ENCODE data around the gene NCOA6. TPM values are rescaled to one million over a fixed set of nuclear protein-coding genes. Genes with fewer than 3 reads are reported as not detected.
A peak's percentile ranks its signal among the peaks of the same experiment; 100 is the strongest.
"Not testable (repeated sequence)": the region's sequence is repeated elsewhere in the genome, so short reads cannot be mapped to it uniquely, and the experiment has no call there.

The NCOA6 gene
- total and polyA plus RNA-seq, 4 donors = 18.6 to 49.6 (median 33.6) TPM

DNA sequence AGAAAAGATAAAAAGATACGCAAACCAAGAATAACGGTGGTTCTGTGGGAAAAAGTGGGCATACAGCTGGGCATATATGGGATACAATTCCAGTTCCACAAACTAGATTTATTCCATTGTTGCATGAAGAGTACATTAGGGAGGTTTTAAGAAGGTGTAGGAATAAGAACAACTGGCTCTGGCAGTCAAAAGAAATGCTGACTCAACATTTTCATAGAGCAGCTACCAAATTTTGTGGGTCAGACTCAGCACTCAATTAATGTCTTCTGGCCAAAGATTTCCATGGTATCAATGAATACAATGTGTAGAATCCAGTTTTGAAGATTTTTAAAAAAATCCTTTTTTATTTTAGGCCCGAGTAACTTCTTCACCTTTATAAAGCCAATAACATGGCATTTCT, 81.1 kb downstream of the NCOA6 start:
- DNase-seq (ENCODE audit: low read depth in 4 of 6, low spot score in 6 of 6) = no peak
- Histone ChIP-seq H3K9me3 (ENCODE audit: control insufficient read depth, insufficient read depth, low read length) (no peaks in the 10 kb centered on the region), H3K27me3 (ENCODE audit: control insufficient read depth, insufficient read depth, low read length) (no peaks in the 10 kb centered on the region), H3K27ac (ENCODE audit: low read depth, low read length) (no peak overlapping the region), H3K36me3 (ENCODE audit: control insufficient read depth, insufficient read depth, low read length) (peaks cover 41% of the 10 kb centered on the region), H3K4me3 (ENCODE audit: low read depth, low read length) (no peak overlapping the region), H3K4me1 (ENCODE audit: control insufficient read depth, insufficient read depth, low read length) (no peaks in the 10 kb centered on the region)
- no CpG with 5 or more reads among the region's 3 CpGs for WGBS (ENCODE audit: insufficient coverage)

DNA sequence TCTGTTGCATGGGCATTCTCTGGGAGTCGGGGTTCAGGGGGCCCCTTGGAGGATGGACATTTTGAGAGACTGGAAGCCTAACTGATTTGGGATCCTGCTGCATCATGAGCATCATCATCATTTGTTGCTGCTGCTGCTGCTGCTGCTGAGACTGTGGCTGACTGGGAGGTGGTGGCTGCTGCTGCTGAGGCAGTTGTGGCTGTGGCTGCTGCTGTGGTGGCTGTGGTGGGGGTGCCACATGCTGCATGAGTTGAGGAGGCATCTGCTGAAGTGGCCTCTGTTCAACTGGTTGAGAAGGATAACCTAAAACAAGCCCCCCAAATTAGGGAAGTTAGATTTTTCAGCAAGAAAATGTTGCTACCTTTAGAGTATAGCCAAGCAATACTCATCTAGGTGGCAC, 82.4 kb downstream of the NCOA6 start:
- no peaks in the 10 kb centered on the region for H3K9me3 ChIP-seq (ENCODE audit: control insufficient read depth, insufficient read depth, low read length)
- whole genome bisulfite sequencing (ENCODE audit: insufficient coverage) = 88% methylated on average over 1 of the region's 1 CpG
- peaks cover 40% of the 10 kb centered on the region for H3K36me3 ChIP-seq (ENCODE audit: control insufficient read depth, insufficient read depth, low read length)
- no peaks in the 10 kb centered on the region for H3K27me3 ChIP-seq (ENCODE audit: control insufficient read depth, insufficient read depth, low read length)
- H3K4me1 ChIP-seq (ENCODE audit: control insufficient read depth, insufficient read depth, low read length) = no peaks in the 10 kb centered on the region
- H3K4me3 ChIP-seq (ENCODE audit: low read depth, low read length) = no peak overlapping the region
- no peak for DNase-seq (ENCODE audit: low read depth in 4 of 6, low spot score in 6 of 6)
- H3K27ac ChIP-seq (ENCODE audit: low read depth, low read length) = no peak overlapping the region

DNA sequence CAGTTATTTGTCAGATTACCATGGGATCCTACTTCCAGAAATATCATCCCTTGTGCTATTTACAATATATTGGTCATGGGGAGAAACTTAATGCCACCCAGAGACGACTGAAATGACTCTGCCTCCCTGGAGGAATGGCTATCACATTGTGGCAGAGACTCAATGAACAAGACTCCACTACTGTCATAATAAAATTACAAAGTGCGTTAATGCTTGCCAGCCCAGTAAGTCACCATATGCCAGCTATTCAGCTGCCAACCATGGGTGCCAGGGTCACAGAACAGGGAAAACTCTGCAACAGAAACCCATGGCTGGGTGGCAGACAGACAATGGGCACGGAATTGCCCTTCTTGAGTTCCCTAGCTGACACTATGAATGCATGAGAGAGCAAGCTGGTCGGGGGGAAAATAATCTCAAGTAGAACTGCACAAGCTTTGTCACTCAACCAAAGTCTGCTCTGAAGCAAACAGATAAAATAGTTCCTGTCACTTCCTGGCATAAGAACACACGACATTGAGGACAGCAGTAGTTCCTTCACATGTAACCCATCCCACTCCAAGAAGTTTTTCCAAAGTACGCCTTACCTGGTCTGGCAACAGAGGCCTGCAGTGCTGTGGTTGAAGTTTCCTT, 89.2 kb downstream of the NCOA6 start:
- Histone ChIP-seq H3K27ac (ENCODE audit: low read depth, low read length) (no peak overlapping the region), H3K36me3 (ENCODE audit: control insufficient read depth, insufficient read depth, low read length) (peaks cover 41% of the 10 kb centered on the region), H3K4me3 (ENCODE audit: low read depth, low read length) (no peak overlapping the region), H3K9me3 (ENCODE audit: control insufficient read depth, insufficient read depth, low read length) (no peaks in the 10 kb centered on the region), H3K27me3 (ENCODE audit: control insufficient read depth, insufficient read depth, low read length) (no peaks in the 10 kb centered on the region), H3K4me1 (ENCODE audit: control insufficient read depth, insufficient read depth, low read length) (no peaks in the 10 kb centered on the region)
- WGBS (ENCODE audit: insufficient coverage) = 80% methylated on average over 5 of the region's 6 CpGs
- peak in 2 of 6 donors; percentile 69 to 78 for DNase-seq (ENCODE audit: low read depth in 4 of 6, low spot score in 6 of 6)

DNA sequence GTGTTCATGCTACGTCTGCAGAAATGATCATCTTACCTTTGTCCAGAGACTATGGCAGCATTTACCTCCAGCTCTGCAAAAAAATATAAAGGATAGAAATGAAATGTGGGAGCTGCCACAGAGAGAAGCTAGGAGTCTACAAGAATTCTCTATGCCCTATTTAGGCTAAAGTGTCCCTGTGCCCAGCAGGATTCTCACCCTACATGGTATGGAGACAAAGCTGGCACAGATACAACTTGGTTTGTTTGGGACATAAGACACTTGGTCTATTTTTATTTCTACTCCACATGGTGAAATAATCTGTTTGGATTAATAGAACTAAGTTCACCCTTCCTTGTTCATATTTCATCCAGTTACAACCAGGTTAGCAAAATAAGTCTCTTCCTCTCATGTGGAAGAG, 92.9 kb downstream of the NCOA6 start:
- Histone ChIP-seq H3K4me3 (ENCODE audit: low read depth, low read length) (no peak overlapping the region), H3K9me3 (ENCODE audit: control insufficient read depth, insufficient read depth, low read length) (no peaks in the 10 kb centered on the region), H3K27me3 (ENCODE audit: control insufficient read depth, insufficient read depth, low read length) (no peaks in the 10 kb centered on the region), H3K4me1 (ENCODE audit: control insufficient read depth, insufficient read depth, low read length) (no peaks in the 10 kb centered on the region), H3K27ac (ENCODE audit: low read depth, low read length) (no peak overlapping the region), H3K36me3 (ENCODE audit: control insufficient read depth, insufficient read depth, low read length) (peaks cover 36% of the 10 kb centered on the region)
- DNase-seq (ENCODE audit: low read depth in 4 of 6, low spot score in 6 of 6) = no peak
- WGBS (ENCODE audit: insufficient coverage) = no CpG with 5 or more reads among the region's 1 CpG

DNA sequence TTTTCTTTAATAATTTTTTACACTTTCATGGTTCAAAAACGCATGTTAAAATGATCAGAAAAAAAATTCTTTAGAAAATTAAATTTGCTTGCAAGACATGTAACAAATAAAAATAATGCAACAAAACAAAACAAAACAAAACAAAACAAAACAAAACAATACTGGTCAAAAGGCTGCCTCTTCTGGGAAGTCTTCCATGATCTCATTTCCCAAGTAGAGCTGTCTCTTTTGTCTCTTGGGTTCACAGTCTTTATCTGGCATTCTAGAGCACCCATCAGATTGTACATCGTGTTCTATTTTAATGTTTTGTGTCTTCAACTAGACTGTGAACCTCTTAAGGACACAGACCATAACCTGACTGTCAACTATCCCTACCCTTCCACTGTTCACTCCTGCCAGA, 96.0 kb downstream of the NCOA6 start:
- no peaks in the 10 kb centered on the region for H3K4me1 ChIP-seq (ENCODE audit: control insufficient read depth, insufficient read depth, low read length)
- WGBS (ENCODE audit: insufficient coverage) = 100% methylated on average over 1 of the region's 2 CpGs
- H3K27ac ChIP-seq (ENCODE audit: low read depth, low read length) = no peak overlapping the region
- peaks cover 39% of the 10 kb centered on the region for H3K36me3 ChIP-seq (ENCODE audit: control insufficient read depth, insufficient read depth, low read length)
- no peak for DNase-seq (ENCODE audit: low read depth in 4 of 6, low spot score in 6 of 6)
- H3K4me3 ChIP-seq (ENCODE audit: low read depth, low read length) = no peak overlapping the region
- no peaks in the 10 kb centered on the region for H3K9me3 ChIP-seq (ENCODE audit: control insufficient read depth, insufficient read depth, low read length)
- no peaks in the 10 kb centered on the region for H3K27me3 ChIP-seq (ENCODE audit: control insufficient read depth, insufficient read depth, low read length)

DNA sequence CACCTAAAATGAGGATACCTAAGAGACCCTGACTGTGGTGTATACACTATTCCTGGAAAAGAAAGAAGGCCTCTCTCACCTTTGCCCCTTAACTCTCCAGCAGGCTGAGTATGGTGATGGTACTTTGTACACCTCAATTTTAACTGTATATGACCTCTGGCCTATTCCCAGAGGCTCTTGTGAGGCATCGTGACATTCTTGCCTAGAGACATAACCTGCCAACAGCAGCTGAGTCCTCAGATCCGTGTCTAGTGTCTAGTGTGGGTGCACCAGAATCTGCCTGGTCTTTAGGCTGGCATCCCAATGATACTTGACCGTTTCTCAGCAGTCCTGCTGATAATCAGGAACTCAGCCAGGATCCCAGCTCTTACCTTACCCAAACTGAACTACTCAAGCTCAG, 101.3 kb downstream of the NCOA6 start:
- H3K9me3 ChIP-seq (ENCODE audit: control insufficient read depth, insufficient read depth, low read length) = no peaks in the 10 kb centered on the region
- H3K36me3 ChIP-seq (ENCODE audit: control insufficient read depth, insufficient read depth, low read length) = peaks cover 34% of the 10 kb centered on the region
- DNase-seq (ENCODE audit: low read depth in 4 of 6, low spot score in 6 of 6) = no peak
- no peak overlapping the region for H3K27ac ChIP-seq (ENCODE audit: low read depth, low read length)
- no peaks in the 10 kb centered on the region for H3K4me1 ChIP-seq (ENCODE audit: control insufficient read depth, insufficient read depth, low read length)
- H3K27me3 ChIP-seq (ENCODE audit: control insufficient read depth, insufficient read depth, low read length) = no peaks in the 10 kb centered on the region
- 100% methylated on average over 2 of the region's 3 CpGs for WGBS (ENCODE audit: insufficient coverage)
- H3K4me3 ChIP-seq (ENCODE audit: low read depth, low read length) = no peak overlapping the region

DNA sequence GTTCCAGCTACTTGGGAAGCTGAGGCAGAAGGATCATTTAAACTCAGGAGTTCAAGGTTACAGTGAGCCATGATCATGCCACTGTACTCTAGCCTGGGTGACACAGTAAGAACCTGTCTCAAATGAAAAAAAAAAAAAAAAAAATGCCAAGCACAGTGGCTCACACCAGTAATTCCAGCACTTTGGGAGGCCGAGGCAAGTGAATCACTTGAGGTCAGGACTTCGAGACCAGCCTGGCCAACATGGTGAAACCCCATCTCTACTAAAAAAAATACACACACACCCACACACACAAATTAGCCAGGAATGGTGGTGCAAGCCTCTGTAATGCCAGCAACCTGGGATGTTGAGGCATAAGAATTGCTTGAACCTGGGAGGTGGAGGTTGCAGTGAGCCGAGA, 102.9 kb downstream of the NCOA6 start:
- not testable (repeated sequence) for H3K4me3 ChIP-seq (ENCODE audit: low read depth, low read length); DNase-seq (ENCODE audit: low read depth in 4 of 6, low spot score in 6 of 6); H3K27ac ChIP-seq (ENCODE audit: low read depth, low read length); H3K4me1 ChIP-seq (ENCODE audit: control insufficient read depth, insufficient read depth, low read length); H3K27me3 ChIP-seq (ENCODE audit: control insufficient read depth, insufficient read depth, low read length); H3K9me3 ChIP-seq (ENCODE audit: control insufficient read depth, insufficient read depth, low read length)
- H3K36me3 ChIP-seq (ENCODE audit: control insufficient read depth, insufficient read depth, low read length) = peaks cover 30% of the 10 kb centered on the region
- WGBS (ENCODE audit: insufficient coverage) = 100% methylated on average over 1 of the region's 3 CpGs

DNA sequence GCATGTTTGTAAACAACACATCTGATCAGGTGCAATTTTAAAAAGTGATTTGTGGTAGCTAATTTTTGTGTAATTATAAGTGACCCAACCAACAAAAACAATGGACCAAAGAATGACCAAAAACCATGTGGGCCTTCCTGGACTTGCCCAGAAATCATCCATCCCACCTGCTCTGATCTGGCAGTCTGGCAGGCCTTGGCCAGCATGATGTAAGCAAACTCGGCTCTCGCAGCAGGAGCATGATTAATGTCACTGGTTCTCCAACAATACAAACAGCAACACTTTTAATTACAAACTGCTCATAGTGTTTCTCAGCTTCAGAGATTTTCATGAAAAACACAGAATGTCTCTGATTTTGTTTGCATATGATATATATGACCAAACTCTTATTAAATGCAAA, 105.2 kb downstream of the NCOA6 start:
- H3K36me3 ChIP-seq (ENCODE audit: control insufficient read depth, insufficient read depth, low read length) = peaks cover 34% of the 10 kb centered on the region
- no peak overlapping the region for H3K4me3 ChIP-seq (ENCODE audit: low read depth, low read length)
- no peaks in the 10 kb centered on the region for H3K27me3 ChIP-seq (ENCODE audit: control insufficient read depth, insufficient read depth, low read length)
- H3K4me1 ChIP-seq (ENCODE audit: control insufficient read depth, insufficient read depth, low read length) = no peaks in the 10 kb centered on the region
- H3K9me3 ChIP-seq (ENCODE audit: control insufficient read depth, insufficient read depth, low read length) = no peaks in the 10 kb centered on the region
- no peak overlapping the region for H3K27ac ChIP-seq (ENCODE audit: low read depth, low read length)
- DNase-seq (ENCODE audit: low read depth in 4 of 6, low spot score in 6 of 6) = no peak
- 44% methylated on average over 2 of the region's 2 CpGs for WGBS (ENCODE audit: insufficient coverage)

DNA sequence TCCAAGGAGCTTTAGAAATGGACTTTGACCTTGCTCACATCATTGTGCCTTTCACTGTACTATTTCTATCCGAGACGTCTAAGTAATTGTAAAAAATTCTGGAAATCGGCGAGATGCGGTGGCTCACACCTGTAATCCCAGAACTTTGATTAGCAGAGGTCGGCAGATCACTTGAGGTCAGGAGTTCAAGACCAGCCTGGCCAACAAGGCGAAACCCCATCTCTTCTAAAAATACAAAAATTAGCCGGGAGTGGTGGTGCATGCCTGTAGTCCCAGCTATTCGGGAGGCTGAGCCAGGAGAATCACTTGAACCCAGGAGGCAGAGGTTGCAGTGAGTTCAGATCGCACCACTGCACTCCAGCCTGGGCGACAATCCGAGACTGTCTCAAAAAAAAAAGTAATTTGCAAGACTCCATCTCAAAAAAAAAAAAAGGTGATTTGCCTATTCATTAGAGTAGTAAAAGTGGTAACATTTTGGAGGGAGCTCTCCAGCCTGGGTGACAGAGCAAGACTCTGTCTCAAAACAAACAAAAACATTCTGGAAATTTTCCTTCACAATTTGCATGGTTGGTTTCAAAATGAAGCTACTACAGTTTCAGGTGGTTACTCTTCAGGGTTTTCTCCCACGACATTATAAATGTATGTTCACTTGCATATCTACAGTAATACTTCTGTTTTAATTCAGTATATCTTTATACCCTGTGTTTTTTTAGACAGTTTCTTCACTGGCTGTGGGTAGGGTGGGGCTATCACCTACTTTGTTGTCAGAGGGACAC, 106.0 kb downstream of the NCOA6 start:
- not testable (repeated sequence) for H3K9me3 ChIP-seq (ENCODE audit: control insufficient read depth, insufficient read depth, low read length); H3K27ac ChIP-seq (ENCODE audit: low read depth, low read length); H3K27me3 ChIP-seq (ENCODE audit: control insufficient read depth, insufficient read depth, low read length); H3K4me1 ChIP-seq (ENCODE audit: control insufficient read depth, insufficient read depth, low read length); H3K4me3 ChIP-seq (ENCODE audit: low read depth, low read length); DNase-seq (ENCODE audit: low read depth in 4 of 6, low spot score in 6 of 6)
- H3K36me3 ChIP-seq (ENCODE audit: control insufficient read depth, insufficient read depth, low read length) = peaks cover 27% of the 10 kb centered on the region
- 95% methylated on average over 4 of the region's 13 CpGs for WGBS (ENCODE audit: insufficient coverage)

Data from spinal cord (tissue), 10 donors.